Subcutaneous adipose tissue (tissue), 4 donors: Measurements from ENCODE around the gene MAPK10. TPM values are rescaled to one million over a fixed set of nuclear protein-coding genes. Genes with fewer than 3 reads are reported as not detected.

Experiments used
- total RNA-seq, 4 donors: library from RNA; depleted of rRNA; stranded (reverse); fragments of >200 nt; gene quantifications; one replicate each; pipeline ENCODE4 v1.1.0, GENCODE V29; 2016
- TF ChIP-seq, protein P1 (sequence below): fragments of 450-650 bp; IDR thresholded peaks from one replicate; pipeline ENCODE4 v1.5.1; 2016; ENCODE audit warnings: low read depth, mild to moderate bottlenecking, control low read depth, antibody characterized with exemption, moderate library complexity

MAPK10 gene
- total RNA-seq, 4 donors from 2014 or later: 12.9 to 61.6 (median 34.8) TPM

GRCh38 chr4:86054286-86055032 lies 305.4 kb downstream of the MAPK10 start:
- TF ChIP-seq, protein P1, sequence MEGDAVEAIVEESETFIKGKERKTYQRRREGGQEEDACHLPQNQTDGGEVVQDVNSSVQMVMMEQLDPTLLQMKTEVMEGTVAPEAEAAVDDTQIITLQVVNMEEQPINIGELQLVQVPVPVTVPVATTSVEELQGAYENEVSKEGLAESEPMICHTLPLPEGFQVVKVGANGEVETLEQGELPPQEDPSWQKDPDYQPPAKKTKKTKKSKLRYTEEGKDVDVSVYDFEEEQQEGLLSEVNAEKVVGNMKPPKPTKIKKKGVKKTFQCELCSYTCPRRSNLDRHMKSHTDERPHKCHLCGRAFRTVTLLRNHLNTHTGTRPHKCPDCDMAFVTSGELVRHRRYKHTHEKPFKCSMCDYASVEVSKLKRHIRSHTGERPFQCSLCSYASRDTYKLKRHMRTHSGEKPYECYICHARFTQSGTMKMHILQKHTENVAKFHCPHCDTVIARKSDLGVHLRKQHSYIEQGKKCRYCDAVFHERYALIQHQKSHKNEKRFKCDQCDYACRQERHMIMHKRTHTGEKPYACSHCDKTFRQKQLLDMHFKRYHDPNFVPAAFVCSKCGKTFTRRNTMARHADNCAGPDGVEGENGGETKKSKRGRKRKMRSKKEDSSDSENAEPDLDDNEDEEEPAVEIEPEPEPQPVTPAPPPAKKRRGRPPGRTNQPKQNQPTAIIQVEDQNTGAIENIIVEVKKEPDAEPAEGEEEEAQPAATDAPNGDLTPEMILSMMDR: no peak

GRCh38 chr4:86050496-86050895 lies 309.4 kb downstream of the MAPK10 start:
- TF ChIP-seq, protein P1: no peak

GRCh38 chr4:86048426-86048825 lies 311.4 kb downstream of the MAPK10 start:
- TF ChIP-seq, protein P1: no peak

GRCh38 chr4:86044593-86044985 lies 315.3 kb downstream of the MAPK10 start:
- TF ChIP-seq, protein P1: no peak

- TF ChIP-seq, protein P1: no peak
These were observed 315.9 kb downstream of the MAPK10 start for GRCh38 chr4:86043755-86044592.

- TF ChIP-seq, protein P1: no peak
These were observed 321.8 kb downstream of the MAPK10 start for GRCh38 chr4:86038037-86038436.

DNA sequence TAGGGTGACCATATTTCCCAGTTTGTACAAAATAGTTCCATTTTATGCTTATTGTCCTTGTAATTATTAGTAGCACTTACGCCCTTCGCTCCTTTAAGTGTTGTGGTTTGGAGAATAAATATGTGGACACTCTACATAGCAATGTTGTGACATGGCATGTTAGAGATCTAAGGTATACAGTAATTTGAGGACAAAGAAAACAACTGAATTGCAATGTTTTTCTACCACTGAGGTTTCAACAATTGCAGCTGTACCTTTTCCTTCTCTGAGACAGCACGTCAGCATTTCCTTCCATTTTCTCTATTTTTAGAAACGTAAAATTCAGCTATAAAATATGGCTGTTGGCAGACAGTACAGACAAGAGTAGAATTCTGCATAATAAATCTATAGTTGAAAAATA lies 323.1 kb downstream of the MAPK10 start:
- TF ChIP-seq, protein P1: no peak
